ENCODE results near the gene WIZ. TPM values are rescaled to one million over a fixed set of nuclear protein-coding genes. Genes with fewer than 3 reads are reported as not detected.
A peak's percentile ranks its signal among the peaks of the same experiment; 100 is the strongest.

Gene WIZ
- total RNA-seq, 1 experiment from 2014 or later: 27.3 TPM

DNA sequence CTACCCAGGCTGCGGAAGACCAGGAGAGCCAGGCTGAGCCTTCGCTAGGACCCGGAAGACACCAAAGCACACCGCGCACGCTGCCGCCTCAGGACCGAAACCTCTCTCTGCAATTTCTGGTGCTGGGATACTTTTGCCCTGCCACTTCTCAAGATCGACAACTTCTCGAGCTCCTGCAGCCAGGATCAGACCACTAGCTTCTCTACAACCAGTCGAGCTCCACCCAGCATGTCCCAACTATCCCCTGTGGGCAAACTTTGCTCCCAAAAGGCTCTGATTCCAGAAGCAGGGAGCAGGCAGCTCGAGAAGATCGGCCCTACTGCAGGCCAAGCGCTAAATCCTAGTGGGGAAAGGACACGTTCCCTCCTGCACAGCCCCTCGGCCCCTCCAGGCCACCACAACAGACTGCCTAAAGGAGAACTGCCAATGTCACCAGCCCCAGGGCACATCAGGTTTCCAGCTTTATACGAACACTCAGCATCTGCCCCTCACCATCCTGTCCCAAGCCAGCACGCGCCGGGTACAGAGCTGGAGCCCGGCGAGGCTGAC, 71.1 kb downstream of the WIZ start:
- Histone ChIP-seq H3K4me1 (replicated peaks; ENCODE audit: insufficient read depth) (peaks cover 22% of the 10 kb centered on the region), H3F3A (ENCODE audit: insufficient read depth, low read depth) (peaks cover 40% of the 10 kb centered on the region), H3K4me3 (peak overlapping the region; percentile 78), H3K27ac (peak overlapping the region; percentile 87), H3K79me2 (ENCODE audit: low read depth) (peaks cover 58% of the 10 kb centered on the region), H2AFZ (peak overlapping the region; percentile 78), H4K20me1 (ENCODE audit: insufficient read depth) (peaks cover 43% of the 10 kb centered on the region), H3K9me2 (ENCODE audit: insufficient read depth) (no peaks in the 10 kb centered on the region), H3K4me2 (peak overlapping the region; percentile 77), H3K36me3 (ENCODE audit: low read depth) (no peaks in the 10 kb centered on the region), H3K27me3 (ENCODE audit: insufficient read depth, low read depth) (no peaks in the 10 kb centered on the region), H3K9me3 (ENCODE audit: insufficient read depth, low read depth) (no peaks in the 10 kb centered on the region)
- POLR2A ChIA-PET (ENCODE audit: unreplicated experiment): interaction anchor here (0.6 to 2.3 kb wide), 10 partner anchors 8 to 689 kb away, joined by 3 to 19 read pairs (median 5); partner anchors contain the start of gene AKAP8L
- DNase-seq: peak; percentile 41 to 53
- intact Hi-C loops (cut with micrococcal nuclease; ENCODE audit: unreplicated experiment): loop anchor here (1.0 to 2.0 kb wide), 2 partner anchors 40 to 178 kb away; partner anchors contain the start of gene AKAP8L
- CTCF ChIA-PET: interaction anchor here (0.6 kb wide), 1 partner anchor 185 kb away, joined by 3 read pairs; no protein-coding TSS in a partner anchor
- no peak for TF ChIP-seq EZH2 (IDR thresholded peaks at IDR 0.05; ENCODE audit: low read depth)
- TSS peak; percentile 49 for BruUV-seq (replicated peaks)

DNA sequence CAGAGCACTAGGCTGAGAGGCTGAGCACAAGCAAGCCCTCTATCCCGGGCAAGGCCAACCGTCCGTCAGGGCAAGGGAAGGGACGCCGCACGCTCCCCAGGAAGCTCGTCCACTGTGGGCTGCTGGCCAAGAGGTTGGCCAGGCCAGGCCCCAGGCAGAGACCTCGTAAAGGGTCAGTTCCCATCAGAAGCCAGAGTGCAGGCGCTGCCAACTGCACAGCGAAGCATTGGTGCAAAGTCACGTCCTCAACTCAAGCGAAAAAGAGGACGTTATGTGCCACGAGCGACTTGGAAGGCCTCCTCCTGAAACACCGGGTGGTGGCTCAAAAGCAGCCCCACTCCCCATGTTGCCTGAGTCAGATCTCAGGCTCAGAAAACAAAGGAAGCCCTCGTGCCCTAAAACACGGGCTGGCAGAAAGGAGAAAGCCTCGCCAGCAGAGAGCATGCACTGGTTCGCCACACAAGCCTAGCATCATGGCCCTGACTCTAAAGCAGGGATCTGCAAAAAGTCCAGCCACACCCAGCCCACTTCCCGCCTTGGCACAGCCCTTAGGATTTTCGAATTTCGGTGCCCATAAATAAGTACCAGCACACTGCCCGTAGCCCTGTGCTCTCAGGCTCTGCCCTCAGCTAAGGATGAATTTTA, 74.8 kb downstream of the WIZ start:
- Histone ChIP-seq H3K4me3 (no peak overlapping the region), H3K9me2 (ENCODE audit: insufficient read depth) (no peaks in the 10 kb centered on the region), H3K79me2 (ENCODE audit: low read depth) (peaks cover 81% of the 10 kb centered on the region), H2AFZ (no peak overlapping the region), H3K9me3 (ENCODE audit: insufficient read depth, low read depth) (no peaks in the 10 kb centered on the region), H3K27me3 (ENCODE audit: insufficient read depth, low read depth) (no peaks in the 10 kb centered on the region), H3K36me3 (ENCODE audit: low read depth) (peaks cover 25% of the 10 kb centered on the region; the same call in 1 of the 2 replicates), H3K27ac (no peak overlapping the region), H3K4me1 (replicated peaks; ENCODE audit: insufficient read depth) (peaks cover 13% of the 10 kb centered on the region), H3K4me2 (no peak overlapping the region), H3F3A (ENCODE audit: insufficient read depth, low read depth) (peaks cover 18% of the 10 kb centered on the region; the same call in 1 of the 2 replicates), H4K20me1 (ENCODE audit: insufficient read depth) (peaks cover 67% of the 10 kb centered on the region)
- BruUV-seq (replicated peaks): no TSS peak
- intact Hi-C loops (cut with micrococcal nuclease; ENCODE audit: unreplicated experiment): no loop called here
- ChIA-PET CTCF (no interaction called here), POLR2A (ENCODE audit: unreplicated experiment) (no interaction called here)
- no peak for DNase-seq
- TF ChIP-seq EZH2 (IDR thresholded peaks at IDR 0.05; ENCODE audit: low read depth): no peak
- TF ChIP-seq, protein P1, sequence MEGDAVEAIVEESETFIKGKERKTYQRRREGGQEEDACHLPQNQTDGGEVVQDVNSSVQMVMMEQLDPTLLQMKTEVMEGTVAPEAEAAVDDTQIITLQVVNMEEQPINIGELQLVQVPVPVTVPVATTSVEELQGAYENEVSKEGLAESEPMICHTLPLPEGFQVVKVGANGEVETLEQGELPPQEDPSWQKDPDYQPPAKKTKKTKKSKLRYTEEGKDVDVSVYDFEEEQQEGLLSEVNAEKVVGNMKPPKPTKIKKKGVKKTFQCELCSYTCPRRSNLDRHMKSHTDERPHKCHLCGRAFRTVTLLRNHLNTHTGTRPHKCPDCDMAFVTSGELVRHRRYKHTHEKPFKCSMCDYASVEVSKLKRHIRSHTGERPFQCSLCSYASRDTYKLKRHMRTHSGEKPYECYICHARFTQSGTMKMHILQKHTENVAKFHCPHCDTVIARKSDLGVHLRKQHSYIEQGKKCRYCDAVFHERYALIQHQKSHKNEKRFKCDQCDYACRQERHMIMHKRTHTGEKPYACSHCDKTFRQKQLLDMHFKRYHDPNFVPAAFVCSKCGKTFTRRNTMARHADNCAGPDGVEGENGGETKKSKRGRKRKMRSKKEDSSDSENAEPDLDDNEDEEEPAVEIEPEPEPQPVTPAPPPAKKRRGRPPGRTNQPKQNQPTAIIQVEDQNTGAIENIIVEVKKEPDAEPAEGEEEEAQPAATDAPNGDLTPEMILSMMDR (conservative IDR thresholded peaks at IDR 0.05): no peak

DNA sequence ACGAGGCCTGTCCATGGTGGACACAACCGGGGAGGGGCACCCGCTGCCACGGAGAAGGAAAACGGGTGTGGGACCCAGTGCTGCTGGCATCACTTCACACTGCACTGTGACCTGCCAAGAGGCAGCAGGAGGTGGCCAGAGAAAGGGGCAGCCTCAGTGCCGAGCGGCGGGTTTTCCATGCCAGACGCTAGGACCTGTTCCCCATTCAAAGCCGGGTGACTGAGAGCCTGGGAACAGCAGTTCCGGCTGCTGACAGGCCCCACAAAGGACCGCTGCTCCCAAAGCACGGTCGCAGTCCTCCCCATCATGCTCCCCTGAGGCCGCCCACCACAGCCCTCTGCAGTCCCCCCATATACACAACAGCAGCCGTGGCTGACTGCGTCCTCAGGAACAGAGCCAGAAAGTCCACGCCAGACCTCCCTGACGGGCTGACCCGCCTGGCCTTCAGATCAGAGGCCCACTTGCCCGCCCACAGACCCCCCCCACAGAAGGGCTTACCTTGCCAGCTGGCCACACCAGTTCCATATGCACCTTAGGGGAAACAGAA, 75.6 kb downstream of the WIZ start:
- no peak overlapping the region for H3K27ac ChIP-seq
- H3K4me1 ChIP-seq (replicated peaks; ENCODE audit: insufficient read depth): peaks cover 13% of the 10 kb centered on the region
- no peak overlapping the region for H2AFZ ChIP-seq
- H3K79me2 ChIP-seq (ENCODE audit: low read depth): peaks cover 79% of the 10 kb centered on the region
- intact Hi-C loops (cut with micrococcal nuclease; ENCODE audit: unreplicated experiment): no loop called here
- TF ChIP-seq, protein P1 (conservative IDR thresholded peaks at IDR 0.05): no peak
- TF ChIP-seq EZH2 (IDR thresholded peaks at IDR 0.05; ENCODE audit: low read depth): no peak
- BruUV-seq (replicated peaks): no TSS peak
- H3F3A ChIP-seq (ENCODE audit: insufficient read depth, low read depth): peaks cover 18% of the 10 kb centered on the region; the same call in 1 of the 2 replicates
- H3K4me2 ChIP-seq: no peak overlapping the region
- DNase-seq: no peak
- no peaks in the 10 kb centered on the region for H3K27me3 ChIP-seq (ENCODE audit: insufficient read depth, low read depth)
- peaks cover 25% of the 10 kb centered on the region; the same call in 1 of the 2 replicates for H3K36me3 ChIP-seq (ENCODE audit: low read depth)
- no peaks in the 10 kb centered on the region for H3K9me3 ChIP-seq (ENCODE audit: insufficient read depth, low read depth)
- H3K9me2 ChIP-seq (ENCODE audit: insufficient read depth): no peaks in the 10 kb centered on the region
- ChIA-PET CTCF (no interaction called here), POLR2A (ENCODE audit: unreplicated experiment) (no interaction called here)
- peaks cover 67% of the 10 kb centered on the region for H4K20me1 ChIP-seq (ENCODE audit: insufficient read depth)
- no peak overlapping the region for H3K4me3 ChIP-seq

All from PC-9 (cell line).